K562 (cell line): ENCODE results near the gene ZNF324B. TPM values are rescaled to one million over a fixed set of nuclear protein-coding genes. Genes with fewer than 3 reads are reported as not detected.

ENCODE experiments used
- CCNT2 ChIP-seq: IDR thresholded peaks from 2 replicates; pipeline ENCODE4 v1.6.1; 2011; ENCODE audit warnings: borderline replicate concordance, low read depth, mild to moderate bottlenecking, moderate library complexity, mixed read lengths, low read length; ENCODE audit not compliant: insufficient read length; ENCODE audit errors: extremely low read depth
- ESRRB ChIP-seq: fragments of 250-450 bp; sonication (Bioruptor Pico); IDR thresholded peaks from 2 replicates; pipeline ENCODE4 v1.5.0; 2020; ENCODE audit warnings: mild to moderate bottlenecking, moderate library complexity, borderline replicate concordance
- FOSL1 ChIP-seq: fragments of 200-800 bp; sonication (Bioruptor generic); conservative IDR thresholded peaks from 2 replicates; pipeline ENCODE4 v1.6.1; 2016; ENCODE audit warnings: missing genetic modification characterization, missing compliant biosample characterization
- GATA2 ChIP-seq: sonication (generic); formaldehyde crosslinking; IDR thresholded peaks from 2 replicates; pipeline ENCODE4 v1.4.0; 2020; ENCODE audit warnings: mild to moderate bottlenecking, missing genetic modification reagents
- IFI16 ChIP-seq: fragments of 250-450 bp; sonication (Bioruptor Pico); IDR thresholded peaks from 2 replicates; pipeline ENCODE4 v2.1.2; 2022; ENCODE audit warnings: mild to moderate bottlenecking, inconsistent platforms
- MECOM ChIP-seq: fragments of 250-450 bp; sonication (Bioruptor Pico); IDR thresholded peaks from 2 replicates; pipeline ENCODE4 v1.8.0; 2022; ENCODE audit warnings: inconsistent platforms
- NR2F6 ChIP-seq: fragments of 450-650 bp; formaldehyde crosslinking; IDR thresholded peaks from 2 replicates; pipeline ENCODE4 v1.4.0; 2020; ENCODE audit warnings: mild to moderate bottlenecking
- OTX1 ChIP-seq: fragments of 450-650 bp; formaldehyde crosslinking; IDR thresholded peaks from 2 replicates; pipeline ENCODE4 v1.4.0; 2022; ENCODE audit warnings: mild to moderate bottlenecking
- PCBP2 ChIP-seq: fragments of 200-400 bp; formaldehyde crosslinking; IDR thresholded peaks from 2 replicates; pipeline ENCODE4 v1.6.1; 2018; ENCODE audit warnings: low read length, low read depth, mild to moderate bottlenecking, moderate library complexity; ENCODE audit not compliant: poor library complexity, severe bottlenecking
- PHF20 ChIP-seq: fragments of 450-650 bp; IDR thresholded peaks from 2 replicates; pipeline ENCODE4 v1.6.1; 2018; ENCODE audit not compliant: partially characterized antibody
- PTTG1 ChIP-seq: fragments of 450-650 bp; IDR thresholded peaks from 2 replicates; pipeline ENCODE4 v1.6.1; 2016; ENCODE audit warnings: low read depth, mild to moderate bottlenecking, missing genetic modification characterization, missing compliant biosample characterization
- PURB ChIP-seq: sonication (generic); formaldehyde crosslinking; IDR thresholded peaks from 2 replicates; pipeline ENCODE4 v1.9.0; 2021; ENCODE audit warnings: low read depth, mild to moderate bottlenecking, missing genetic modification reagents
- RAD21 ChIP-seq, 2 experiments: fragments of 250-450 bp in 1 of 2; fragments of 450-650 bp in 1 of 2; sonication (Bioruptor Pico) in 1 of 2; formaldehyde crosslinking in 1 of 2; IDR thresholded peaks in 1 of 2; conservative IDR thresholded peaks in 1 of 2; 2 replicates each; pipeline versions ENCODE4 v1.4.0 to v1.8.0; 2020 to 2022; ENCODE audit warnings: mild to moderate bottlenecking in 2 of 2, moderate library complexity in 1 of 2
- SRSF1 ChIP-seq: fragments of 200-400 bp; formaldehyde crosslinking; IDR thresholded peaks from 2 replicates; pipeline ENCODE4 v1.6.1; 2017; ENCODE audit warnings: mild to moderate bottlenecking, low read depth, low read length, moderate library complexity
- ZC3H8 ChIP-seq: fragments of 450-650 bp; IDR thresholded peaks from 2 replicates; pipeline ENCODE4 v1.6.1; 2017
- ZNF224 ChIP-seq: sonication (generic); formaldehyde crosslinking; IDR thresholded peaks from 2 replicates; pipeline ENCODE4 v1.8.0; 2022; ENCODE audit warnings: mild to moderate bottlenecking, missing genetic modification reagents
- polyA plus RNA-seq, 8 experiments: library from polyadenylated mRNA; depleted of rRNA in 4 of 8; stranded (reverse) in 5 of 8; unstranded in 3 of 8; fragments of >200 nt; fragmentation: Nextera tagmentation in 2 of 8; fragmentation: Illumina TruSeq in 1 of 8; extraction: Ambion mirVana in 2 of 8; extraction: Trizol in 1 of 8; gene quantifications; 2 replicates each; pipeline versions ENCODE4 v1.2.1 to v1.2.3, GENCODE V29; 2011 to 2014; ENCODE audit warnings: inconsistent platforms in 1 of 8, missing spikeins in 1 of 8
- total RNA-seq, 7 experiments: library from RNA; depleted of rRNA in 6 of 7; stranded (reverse); fragments of >200 nt in 6 of 7; fragmentation: Illumina TruSeq in 2 of 7; extraction: Trizol in 2 of 7; gene quantifications; 2 replicates each; pipeline versions ENCODE4 v1.2.1 to v1.2.3, GENCODE V29; 2011 to 2021; ENCODE audit warnings: low replicate concordance in 1 of 7
- TF ChIP-seq, protein P1 (sequence below): fragments of 200-800 bp; sonication (Bioruptor generic); IDR thresholded peaks from 2 replicates; pipeline ENCODE4 v1.6.1; 2016; ENCODE audit warnings: missing genetic modification characterization, missing compliant biosample characterization
- TF ChIP-seq, protein P2 (sequence below), 3 experiments: fragments of 200-800 bp in 1 of 3; sonication (Bioruptor generic) in 1 of 3; sonication (generic) in 1 of 3; formaldehyde crosslinking in 1 of 3; IDR thresholded peaks; 2 replicates each; pipeline versions ENCODE4 v1.6.1 to v1.8.0; 2016 to 2022; ENCODE audit warnings: mild to moderate bottlenecking in 2 of 3, missing compliant biosample characterization in 2 of 3, missing genetic modification characterization in 2 of 3, missing genetic modification reagents in 1 of 3
- TF ChIP-seq, protein P3 (sequence below): fragments of 250-450 bp; sonication (Bioruptor Pico); IDR thresholded peaks from 2 replicates; pipeline ENCODE4 v1.8.0; 2022; ENCODE audit warnings: inconsistent platforms

The ZNF324B gene
- total and polyA plus RNA-seq, 9 of the 15 experiments (the other 6 are each of a cell fraction or from before 2014, with no cell fraction given): 0.20 to 13.5 (median 5.7) TPM

DNA sequence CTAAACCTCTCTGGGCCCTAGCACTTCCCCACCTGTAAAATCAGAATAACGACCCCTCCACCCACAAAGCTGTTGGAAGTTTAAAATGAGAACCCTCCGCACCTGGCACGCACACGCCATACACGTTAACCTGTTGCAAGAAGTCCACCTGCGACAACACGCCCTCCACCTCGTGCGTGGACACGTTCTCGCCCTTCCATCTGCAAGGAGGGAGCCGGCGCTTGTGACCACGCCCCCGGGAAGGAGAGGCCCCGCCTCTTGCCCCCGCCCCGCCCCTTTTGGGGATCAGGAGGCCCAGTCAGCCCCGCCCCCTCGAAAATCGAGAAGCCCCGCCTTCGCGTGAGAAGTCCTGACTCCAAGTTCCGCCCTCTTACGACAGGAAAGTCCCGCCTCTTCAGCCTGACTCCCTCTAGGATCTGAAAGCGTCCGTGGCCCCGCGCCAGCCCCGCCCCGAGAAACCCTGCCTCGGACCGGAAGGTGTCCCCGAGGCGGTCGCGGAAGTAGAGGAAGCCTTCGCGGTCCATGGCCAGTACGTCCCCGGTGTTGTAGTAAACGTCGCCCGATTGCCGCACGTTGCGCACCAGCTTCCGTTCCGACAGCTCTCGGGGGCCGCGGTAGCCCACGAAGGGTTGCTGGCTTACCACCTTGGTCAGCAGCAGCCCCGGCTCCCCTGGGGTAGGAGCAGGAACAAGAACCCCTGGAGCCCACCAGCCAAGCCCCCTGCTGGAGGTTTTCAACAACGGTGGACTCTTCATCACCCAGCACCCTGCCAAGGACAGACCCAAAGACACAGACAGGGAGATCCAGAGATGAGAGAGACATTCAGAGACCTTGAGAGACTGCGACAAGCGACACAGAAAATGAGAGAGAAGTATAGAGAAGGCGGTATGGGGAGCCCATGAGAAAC is 47.9 kb downstream of the ZNF324B start (continued):
- TF ChIP-seq, protein P1, sequence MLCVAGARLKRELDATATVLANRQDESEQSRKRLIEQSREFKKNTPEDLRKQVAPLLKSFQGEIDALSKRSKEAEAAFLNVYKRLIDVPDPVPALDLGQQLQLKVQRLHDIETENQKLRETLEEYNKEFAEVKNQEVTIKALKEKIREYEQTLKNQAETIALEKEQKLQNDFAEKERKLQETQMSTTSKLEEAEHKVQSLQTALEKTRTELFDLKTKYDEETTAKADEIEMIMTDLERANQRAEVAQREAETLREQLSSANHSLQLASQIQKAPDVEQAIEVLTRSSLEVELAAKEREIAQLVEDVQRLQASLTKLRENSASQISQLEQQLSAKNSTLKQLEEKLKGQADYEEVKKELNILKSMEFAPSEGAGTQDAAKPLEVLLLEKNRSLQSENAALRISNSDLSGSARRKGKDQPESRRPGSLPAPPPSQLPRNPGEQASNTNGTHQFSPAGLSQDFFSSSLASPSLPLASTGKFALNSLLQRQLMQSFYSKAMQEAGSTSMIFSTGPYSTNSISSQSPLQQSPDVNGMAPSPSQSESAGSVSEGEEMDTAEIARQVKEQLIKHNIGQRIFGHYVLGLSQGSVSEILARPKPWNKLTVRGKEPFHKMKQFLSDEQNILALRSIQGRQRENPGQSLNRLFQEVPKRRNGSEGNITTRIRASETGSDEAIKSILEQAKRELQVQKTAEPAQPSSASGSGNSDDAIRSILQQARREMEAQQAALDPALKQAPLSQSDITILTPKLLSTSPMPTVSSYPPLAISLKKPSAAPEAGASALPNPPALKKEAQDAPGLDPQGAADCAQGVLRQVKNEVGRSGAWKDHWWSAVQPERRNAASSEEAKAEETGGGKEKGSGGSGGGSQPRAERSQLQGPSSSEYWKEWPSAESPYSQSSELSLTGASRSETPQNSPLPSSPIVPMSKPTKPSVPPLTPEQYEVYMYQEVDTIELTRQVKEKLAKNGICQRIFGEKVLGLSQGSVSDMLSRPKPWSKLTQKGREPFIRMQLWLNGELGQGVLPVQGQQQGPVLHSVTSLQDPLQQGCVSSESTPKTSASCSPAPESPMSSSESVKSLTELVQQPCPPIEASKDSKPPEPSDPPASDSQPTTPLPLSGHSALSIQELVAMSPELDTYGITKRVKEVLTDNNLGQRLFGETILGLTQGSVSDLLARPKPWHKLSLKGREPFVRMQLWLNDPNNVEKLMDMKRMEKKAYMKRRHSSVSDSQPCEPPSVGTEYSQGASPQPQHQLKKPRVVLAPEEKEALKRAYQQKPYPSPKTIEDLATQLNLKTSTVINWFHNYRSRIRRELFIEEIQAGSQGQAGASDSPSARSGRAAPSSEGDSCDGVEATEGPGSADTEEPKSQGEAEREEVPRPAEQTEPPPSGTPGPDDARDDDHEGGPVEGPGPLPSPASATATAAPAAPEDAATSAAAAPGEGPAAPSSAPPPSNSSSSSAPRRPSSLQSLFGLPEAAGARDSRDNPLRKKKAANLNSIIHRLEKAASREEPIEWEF (CRISPR knock-in tag): no peak
- no peak for TF ChIP-seq MECOM (CRISPR knock-in tag)
- TF ChIP-seq IFI16 (CRISPR knock-in tag): no peak
- TF ChIP-seq NR2F6 (CRISPR knock-in tag): no peak
- TF ChIP-seq ZNF224 (CRISPR knock-in tag): no peak
- no peak for TF ChIP-seq SRSF1
- TF ChIP-seq PCBP2: no peak
- TF ChIP-seq PURB (CRISPR knock-in tag): no peak
- peak; percentile 98 for TF ChIP-seq PHF20
- no peak for TF ChIP-seq PTTG1
- TF ChIP-seq, protein P2, sequence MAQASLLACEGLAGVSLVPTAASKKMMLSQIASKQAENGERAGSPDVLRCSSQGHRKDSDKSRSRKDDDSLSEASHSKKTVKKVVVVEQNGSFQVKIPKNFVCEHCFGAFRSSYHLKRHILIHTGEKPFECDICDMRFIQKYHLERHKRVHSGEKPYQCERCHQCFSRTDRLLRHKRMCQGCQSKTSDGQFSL (CRISPR knock-in tag; IDR thresholded peaks at IDR 0.05): 0 out of 2 replicates have a peak, but pooled peaks have one; percentile 10
- TF ChIP-seq, protein P2 (tag; IDR thresholded peaks at IDR 0.05): no peak
- TF ChIP-seq, protein P3, sequence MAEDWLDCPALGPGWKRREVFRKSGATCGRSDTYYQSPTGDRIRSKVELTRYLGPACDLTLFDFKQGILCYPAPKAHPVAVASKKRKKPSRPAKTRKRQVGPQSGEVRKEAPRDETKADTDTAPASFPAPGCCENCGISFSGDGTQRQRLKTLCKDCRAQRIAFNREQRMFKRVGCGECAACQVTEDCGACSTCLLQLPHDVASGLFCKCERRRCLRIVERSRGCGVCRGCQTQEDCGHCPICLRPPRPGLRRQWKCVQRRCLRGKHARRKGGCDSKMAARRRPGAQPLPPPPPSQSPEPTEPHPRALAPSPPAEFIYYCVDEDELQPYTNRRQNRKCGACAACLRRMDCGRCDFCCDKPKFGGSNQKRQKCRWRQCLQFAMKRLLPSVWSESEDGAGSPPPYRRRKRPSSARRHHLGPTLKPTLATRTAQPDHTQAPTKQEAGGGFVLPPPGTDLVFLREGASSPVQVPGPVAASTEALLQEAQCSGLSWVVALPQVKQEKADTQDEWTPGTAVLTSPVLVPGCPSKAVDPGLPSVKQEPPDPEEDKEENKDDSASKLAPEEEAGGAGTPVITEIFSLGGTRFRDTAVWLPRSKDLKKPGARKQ (CRISPR knock-in tag): no peak
- no peak for TF ChIP-seq FOSL1 (tag)
- TF ChIP-seq OTX1 (CRISPR knock-in tag): 0 out of 2 replicates have a peak, but pooled peaks have one; percentile 32
- TF ChIP-seq GATA2: no peak
- no peak for TF ChIP-seq CCNT2
- TF ChIP-seq ZC3H8: 0 out of 2 replicates have a peak, but pooled peaks have one; percentile 65
- TF ChIP-seq ESRRB (CRISPR knock-in tag): 0 out of 2 replicates have a peak, but pooled peaks have one; percentile 11
- peak in 1 of 2 experiments; percentile 28; a peak in 1 of 4 replicates for TF ChIP-seq RAD21 (CRISPR knock-in tag; conservative IDR thresholded peaks at IDR 0.05 in 1 of 2, IDR thresholded peaks at IDR 0.05 in 1 of 2)
